ENCODE measurements around the gene YWHAH. TPM values are rescaled to one million over a fixed set of nuclear protein-coding genes. Genes with fewer than 3 reads are reported as not detected.

Gene YWHAH
- total RNA-seq, 1 donor from 2014 or later: 160 TPM

DNA sequence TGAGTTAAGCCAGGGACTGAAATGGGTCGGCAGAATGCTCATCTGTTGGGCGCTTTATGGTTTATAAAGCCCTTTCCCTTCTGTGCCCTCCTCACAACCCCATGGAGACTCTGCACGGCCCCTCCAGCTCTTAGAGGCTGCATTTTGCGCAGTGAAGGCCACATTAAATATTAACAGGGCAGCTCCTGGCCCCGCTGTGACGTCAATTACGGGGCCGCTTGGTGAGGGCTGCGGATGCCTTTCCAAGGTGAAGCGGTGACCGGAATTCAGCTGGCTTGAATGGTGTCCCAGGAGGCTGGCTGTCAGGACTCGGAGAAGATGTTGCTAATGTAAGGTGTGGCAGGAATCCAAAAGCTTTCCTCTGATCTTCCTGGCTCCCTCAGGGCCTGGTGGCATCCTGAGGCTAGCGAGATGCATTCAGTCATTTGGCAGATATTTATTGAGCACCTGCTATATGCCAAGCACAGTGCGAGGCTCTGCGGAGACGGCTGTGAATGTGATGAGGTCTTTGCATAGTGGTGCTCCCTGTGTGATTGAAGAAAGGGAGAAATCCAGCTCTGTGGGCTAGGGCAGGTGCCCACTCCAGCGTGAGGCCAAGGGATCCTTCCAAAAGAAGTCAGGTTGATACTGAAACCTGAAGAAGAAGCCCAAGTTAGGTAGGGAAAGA is 10.4 kb upstream of the YWHAH start:
- H3K9me3 Mint-ChIP-seq (ENCODE audit: unreplicated experiment): peaks cover 3% of the 10 kb centered on the region
- H3K36me3 ChIP-seq (ENCODE audit: insufficient read depth, low read length): no peaks in the 10 kb centered on the region
- H3K9ac ChIP-seq (ENCODE audit: low read length): no peak overlapping the region
- peaks cover 26% of the 10 kb centered on the region for H3K27me3 Mint-ChIP-seq (ENCODE audit: low read depth, unreplicated experiment)
- no peaks in the 10 kb centered on the region for H3K27me3 ChIP-seq (ENCODE audit: insufficient read depth, low read length)
- H4K20me1 ChIP-seq (ENCODE audit: insufficient read depth, low read length): no peaks in the 10 kb centered on the region
- no peak overlapping the region for H2AFZ ChIP-seq (ENCODE audit: low read depth, low read length)
- FAIRE-seq (no peak), DNase-seq (ENCODE audit: low read depth) (no peak)
- no peak overlapping the region for H3K27ac Mint-ChIP-seq (ENCODE audit: unreplicated experiment)
- H3K4me3 Mint-ChIP-seq (ENCODE audit: unreplicated experiment): no peak overlapping the region
- no peak overlapping the region for H3K27ac ChIP-seq (ENCODE audit: low read depth, low read length)
- H3K79me2 ChIP-seq (ENCODE audit: insufficient read depth, low read length): no peaks in the 10 kb centered on the region
- no peaks in the 10 kb centered on the region for H3K4me1 ChIP-seq (ENCODE audit: insufficient read depth, low read length)
- H3K36me3 Mint-ChIP-seq (ENCODE audit: low read depth, unreplicated experiment): no peaks in the 10 kb centered on the region
- no peak overlapping the region for H3K4me3 ChIP-seq (ENCODE audit: insufficient read depth, low read depth, low read length)
- no peaks in the 10 kb centered on the region for H3K9me3 ChIP-seq (ENCODE audit: insufficient read depth, low read depth, low read length)
- peaks cover 3% of the 10 kb centered on the region for H3K4me1 Mint-ChIP-seq (ENCODE audit: low read depth, unreplicated experiment)
- H3K4me2 ChIP-seq (ENCODE audit: low read length): no peak overlapping the region
- TF ChIP-seq EZH2 (IDR thresholded peaks at IDR 0.05; ENCODE audit: insufficient read depth, low read length): no peak
- TF ChIP-seq, protein P1, sequence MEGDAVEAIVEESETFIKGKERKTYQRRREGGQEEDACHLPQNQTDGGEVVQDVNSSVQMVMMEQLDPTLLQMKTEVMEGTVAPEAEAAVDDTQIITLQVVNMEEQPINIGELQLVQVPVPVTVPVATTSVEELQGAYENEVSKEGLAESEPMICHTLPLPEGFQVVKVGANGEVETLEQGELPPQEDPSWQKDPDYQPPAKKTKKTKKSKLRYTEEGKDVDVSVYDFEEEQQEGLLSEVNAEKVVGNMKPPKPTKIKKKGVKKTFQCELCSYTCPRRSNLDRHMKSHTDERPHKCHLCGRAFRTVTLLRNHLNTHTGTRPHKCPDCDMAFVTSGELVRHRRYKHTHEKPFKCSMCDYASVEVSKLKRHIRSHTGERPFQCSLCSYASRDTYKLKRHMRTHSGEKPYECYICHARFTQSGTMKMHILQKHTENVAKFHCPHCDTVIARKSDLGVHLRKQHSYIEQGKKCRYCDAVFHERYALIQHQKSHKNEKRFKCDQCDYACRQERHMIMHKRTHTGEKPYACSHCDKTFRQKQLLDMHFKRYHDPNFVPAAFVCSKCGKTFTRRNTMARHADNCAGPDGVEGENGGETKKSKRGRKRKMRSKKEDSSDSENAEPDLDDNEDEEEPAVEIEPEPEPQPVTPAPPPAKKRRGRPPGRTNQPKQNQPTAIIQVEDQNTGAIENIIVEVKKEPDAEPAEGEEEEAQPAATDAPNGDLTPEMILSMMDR (IDR thresholded peaks at IDR 0.05; ENCODE audit: insufficient read depth, low read depth, low read length): no peak

DNA sequence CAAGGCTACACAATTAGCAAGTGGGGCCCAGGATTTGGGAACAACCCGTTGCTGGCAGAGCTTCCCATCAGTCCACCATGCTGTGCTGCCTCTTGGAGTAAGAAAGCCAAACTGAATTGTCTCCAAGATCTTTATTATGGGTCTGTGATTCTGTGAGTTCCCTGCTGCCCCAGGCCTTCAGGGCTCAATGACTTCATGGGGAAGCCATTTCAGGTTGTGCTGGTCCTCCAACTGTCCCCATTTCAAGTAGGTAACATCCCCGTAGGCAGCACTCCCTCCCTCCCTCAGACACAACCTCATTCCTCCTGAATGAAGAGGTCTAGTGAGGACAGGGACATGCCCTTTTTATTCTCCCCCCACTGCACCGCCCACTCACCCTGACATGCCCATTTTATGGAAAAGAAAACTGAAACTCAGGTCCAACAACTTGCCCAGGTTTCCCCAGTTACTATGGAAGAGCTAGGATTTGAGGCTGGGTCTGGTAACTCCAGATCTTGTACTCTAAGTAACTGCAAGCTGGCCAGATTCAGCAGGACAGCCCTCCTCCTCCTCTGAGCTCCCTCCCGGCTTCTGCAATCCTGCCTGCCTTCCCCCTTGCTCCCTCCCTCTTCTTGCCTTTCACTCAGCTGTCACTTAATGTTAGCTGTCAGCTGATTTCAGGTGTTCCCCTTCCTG is 8.2 kb upstream of the YWHAH start:
- FAIRE-seq (no peak), DNase-seq (ENCODE audit: low read depth) (no peak)
- no peaks in the 10 kb centered on the region for H3K36me3 ChIP-seq (ENCODE audit: insufficient read depth, low read length)
- no peaks in the 10 kb centered on the region for H3K27me3 ChIP-seq (ENCODE audit: insufficient read depth, low read length)
- H3K4me2 ChIP-seq (ENCODE audit: low read length): no peak overlapping the region
- H3K4me1 ChIP-seq (ENCODE audit: insufficient read depth, low read length): no peaks in the 10 kb centered on the region
- no peak overlapping the region for H3K4me3 ChIP-seq (ENCODE audit: insufficient read depth, low read depth, low read length)
- H3K9me3 ChIP-seq (ENCODE audit: insufficient read depth, low read depth, low read length): no peaks in the 10 kb centered on the region
- H3K79me2 ChIP-seq (ENCODE audit: insufficient read depth, low read length): no peaks in the 10 kb centered on the region
- H3K27ac ChIP-seq (ENCODE audit: low read depth, low read length): no peak overlapping the region
- no peak for TF ChIP-seq EZH2 (IDR thresholded peaks at IDR 0.05; ENCODE audit: insufficient read depth, low read length)
- TF ChIP-seq, protein P1 (IDR thresholded peaks at IDR 0.05; ENCODE audit: insufficient read depth, low read depth, low read length): no peak
- H3K4me3 Mint-ChIP-seq (ENCODE audit: unreplicated experiment): no peak overlapping the region
- H2AFZ ChIP-seq (ENCODE audit: low read depth, low read length): no peak overlapping the region
- peaks cover 23% of the 10 kb centered on the region for H3K27me3 Mint-ChIP-seq (ENCODE audit: low read depth, unreplicated experiment)
- H3K27ac Mint-ChIP-seq (ENCODE audit: unreplicated experiment): no peak overlapping the region
- no peak overlapping the region for H3K9ac ChIP-seq (ENCODE audit: low read length)
- no peaks in the 10 kb centered on the region for H4K20me1 ChIP-seq (ENCODE audit: insufficient read depth, low read length)
- H3K9me3 Mint-ChIP-seq (ENCODE audit: unreplicated experiment): peaks cover 3% of the 10 kb centered on the region
- H3K4me1 Mint-ChIP-seq (ENCODE audit: low read depth, unreplicated experiment): no peaks in the 10 kb centered on the region
- H3K36me3 Mint-ChIP-seq (ENCODE audit: low read depth, unreplicated experiment): no peaks in the 10 kb centered on the region

DNA sequence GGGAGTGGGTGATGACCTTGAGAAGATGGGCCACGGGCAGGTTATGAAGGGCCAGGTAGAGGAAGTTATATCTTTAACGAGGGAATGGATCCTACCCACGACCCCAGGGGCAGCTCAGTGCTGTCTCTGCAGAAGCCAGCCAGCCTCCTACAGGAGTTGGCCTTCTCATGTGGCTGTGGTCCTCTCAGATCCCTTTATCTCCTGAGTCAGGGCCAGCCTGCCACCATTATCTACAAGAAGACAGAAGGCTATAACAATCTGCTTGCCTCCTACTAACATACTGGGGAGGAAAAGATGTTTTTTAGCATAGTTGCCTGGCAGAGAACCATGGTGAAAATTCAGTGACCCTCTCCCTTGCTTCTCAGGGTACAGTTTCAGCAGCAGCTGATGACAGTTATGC is 7.0 kb upstream of the YWHAH start:
- H3K27ac Mint-ChIP-seq (ENCODE audit: unreplicated experiment): no peak overlapping the region
- Histone ChIP-seq H3K36me3 (ENCODE audit: insufficient read depth, low read length) (no peaks in the 10 kb centered on the region), H3K4me3 (ENCODE audit: insufficient read depth, low read depth, low read length) (no peak overlapping the region)

More for the DNA sequence above, 7.0 kb upstream of the YWHAH start:
- H3K27me3 Mint-ChIP-seq (ENCODE audit: low read depth, unreplicated experiment): peaks cover 26% of the 10 kb centered on the region
- Histone ChIP-seq H3K9ac (ENCODE audit: low read length) (no peak overlapping the region), H4K20me1 (ENCODE audit: insufficient read depth, low read length) (no peaks in the 10 kb centered on the region), H3K4me2 (ENCODE audit: low read length) (no peak overlapping the region), H2AFZ (ENCODE audit: low read depth, low read length) (no peak overlapping the region), H3K4me1 (ENCODE audit: insufficient read depth, low read length) (no peaks in the 10 kb centered on the region), H3K27me3 (ENCODE audit: insufficient read depth, low read length) (no peaks in the 10 kb centered on the region), H3K27ac (ENCODE audit: low read depth, low read length) (no peak overlapping the region), H3K79me2 (ENCODE audit: insufficient read depth, low read length) (no peaks in the 10 kb centered on the region), H3K9me3 (ENCODE audit: insufficient read depth, low read depth, low read length) (no peaks in the 10 kb centered on the region)
- FAIRE-seq (no peak), DNase-seq (ENCODE audit: low read depth) (no peak)
- H3K4me1 Mint-ChIP-seq (ENCODE audit: low read depth, unreplicated experiment): no peaks in the 10 kb centered on the region
- H3K9me3 Mint-ChIP-seq (ENCODE audit: unreplicated experiment): no peaks in the 10 kb centered on the region
- TF ChIP-seq EZH2 (IDR thresholded peaks at IDR 0.05; ENCODE audit: insufficient read depth, low read length): no peak
- TF ChIP-seq, protein P1 (IDR thresholded peaks at IDR 0.05; ENCODE audit: insufficient read depth, low read depth, low read length): no peak
- H3K4me3 Mint-ChIP-seq (ENCODE audit: unreplicated experiment): no peak overlapping the region
- no peaks in the 10 kb centered on the region for H3K36me3 Mint-ChIP-seq (ENCODE audit: low read depth, unreplicated experiment)

All from astrocyte (in vitro differentiated cells and primary cell).